SU-DHL-6 (cell line): ENCODE results near the gene URM1.

ENCODE experiments used
- CTCF ChIP-seq: fragments of 200-600 bp; sonication (generic); IDR thresholded peaks from one replicate; pipeline ENCODE4 v1.5.1; 2017; ENCODE audit warnings: antibody characterized with exemption, mild to moderate bottlenecking, low read length, moderate library complexity; ENCODE audit not compliant: insufficient read depth, poor library complexity, severe bottlenecking
- EZH2phosphoT487 ChIP-seq: fragments of 200-600 bp; sonication (generic), shearing (Covaris generic); conservative IDR thresholded peaks from 2 replicates; pipeline ENCODE4 v1.6.1; 2018; ENCODE audit warnings: mild to moderate bottlenecking, antibody characterized with exemption, low read length, moderate library complexity, mixed read lengths

GRCh38 chr9:128349125-128349524 is 22.0 kb upstream of the URM1 start:
- no peak for TF ChIP-seq CTCF
- no peak for TF ChIP-seq EZH2phosphoT487
